ENCODE data around the gene ZNF750. TPM values are rescaled to one million over a fixed set of nuclear protein-coding genes. Genes with fewer than 3 reads are reported as not detected.
"Not testable (repeated sequence)": the region's sequence is repeated elsewhere in the genome, so short reads cannot be mapped to it uniquely, and the experiment has no call there.

Gene ZNF750
- total RNA-seq, 2 donors from 2014 or later, result not detected

DNA sequence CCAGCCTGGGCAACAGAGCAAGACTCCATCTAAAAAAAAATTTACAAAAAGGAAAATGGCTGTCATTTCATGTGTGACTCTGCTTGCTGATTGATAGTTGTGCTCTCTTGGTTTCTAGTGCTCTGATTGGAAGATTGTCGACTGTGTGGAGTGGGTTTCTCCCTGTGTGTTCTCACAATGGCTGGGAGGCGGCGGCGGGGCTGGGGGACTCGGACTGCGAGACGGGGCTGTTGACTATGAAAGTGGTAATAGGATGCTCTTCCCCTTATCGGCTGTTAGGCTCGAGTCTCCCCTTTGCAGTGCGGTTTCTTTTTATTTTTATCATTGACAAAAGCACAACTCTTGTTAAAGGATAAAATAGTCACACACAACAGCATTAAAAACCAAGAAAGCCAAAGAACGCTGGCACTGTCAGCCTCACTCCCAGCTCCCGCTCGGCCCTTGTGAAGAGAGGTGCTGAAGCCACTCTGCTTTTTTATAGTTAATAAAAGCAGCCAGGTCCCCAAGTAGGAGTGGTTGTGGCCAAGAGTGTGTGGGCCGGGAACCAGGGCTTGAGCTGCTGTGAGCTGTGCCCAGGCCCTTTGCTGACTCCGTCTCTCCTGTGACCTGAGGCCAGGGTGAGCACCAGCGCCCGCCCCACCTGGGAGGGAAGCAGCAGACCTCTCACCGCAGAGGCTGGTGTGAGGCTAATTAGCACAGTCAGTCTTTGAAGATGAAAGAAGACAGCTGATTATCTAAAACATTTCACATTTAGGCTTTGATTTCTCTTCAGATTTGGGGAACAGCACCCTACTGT lies 51.4 kb downstream of the ZNF750 start:
- WGBS, 2 donors, result 88 to 91% methylated on average over 16 to 18 of the region's 18 CpGs
- ATAC-seq (no peak), DNase-seq (no peak)
- Histone ChIP-seq H3K27ac (no peak overlapping the region), H3K4me1 (no peaks in the 10 kb centered on the region), H3K27me3 (no peaks in the 10 kb centered on the region), H3K9me3 (no peaks in the 10 kb centered on the region), H3K4me3 (no peak overlapping the region), H3K36me3 (replicated peaks in 1 of 2; ENCODE audit: insufficient read depth in 1 of 2, low read depth in 2 of 2) (peaks cover 0 to 1% of the 10 kb centered on the region in 2 donors)
- intact Hi-C loops (cut with DNase I), result loop anchor here (10.0 kb wide), 1 partner anchor 126 kb away; no protein-coding TSS in a partner anchor
- TF ChIP-seq, protein P1, sequence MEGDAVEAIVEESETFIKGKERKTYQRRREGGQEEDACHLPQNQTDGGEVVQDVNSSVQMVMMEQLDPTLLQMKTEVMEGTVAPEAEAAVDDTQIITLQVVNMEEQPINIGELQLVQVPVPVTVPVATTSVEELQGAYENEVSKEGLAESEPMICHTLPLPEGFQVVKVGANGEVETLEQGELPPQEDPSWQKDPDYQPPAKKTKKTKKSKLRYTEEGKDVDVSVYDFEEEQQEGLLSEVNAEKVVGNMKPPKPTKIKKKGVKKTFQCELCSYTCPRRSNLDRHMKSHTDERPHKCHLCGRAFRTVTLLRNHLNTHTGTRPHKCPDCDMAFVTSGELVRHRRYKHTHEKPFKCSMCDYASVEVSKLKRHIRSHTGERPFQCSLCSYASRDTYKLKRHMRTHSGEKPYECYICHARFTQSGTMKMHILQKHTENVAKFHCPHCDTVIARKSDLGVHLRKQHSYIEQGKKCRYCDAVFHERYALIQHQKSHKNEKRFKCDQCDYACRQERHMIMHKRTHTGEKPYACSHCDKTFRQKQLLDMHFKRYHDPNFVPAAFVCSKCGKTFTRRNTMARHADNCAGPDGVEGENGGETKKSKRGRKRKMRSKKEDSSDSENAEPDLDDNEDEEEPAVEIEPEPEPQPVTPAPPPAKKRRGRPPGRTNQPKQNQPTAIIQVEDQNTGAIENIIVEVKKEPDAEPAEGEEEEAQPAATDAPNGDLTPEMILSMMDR (IDR thresholded peaks at IDR 0.05), result no peak
- no peak for TF ChIP-seq POLR2A (IDR thresholded peaks at IDR 0.05)

DNA sequence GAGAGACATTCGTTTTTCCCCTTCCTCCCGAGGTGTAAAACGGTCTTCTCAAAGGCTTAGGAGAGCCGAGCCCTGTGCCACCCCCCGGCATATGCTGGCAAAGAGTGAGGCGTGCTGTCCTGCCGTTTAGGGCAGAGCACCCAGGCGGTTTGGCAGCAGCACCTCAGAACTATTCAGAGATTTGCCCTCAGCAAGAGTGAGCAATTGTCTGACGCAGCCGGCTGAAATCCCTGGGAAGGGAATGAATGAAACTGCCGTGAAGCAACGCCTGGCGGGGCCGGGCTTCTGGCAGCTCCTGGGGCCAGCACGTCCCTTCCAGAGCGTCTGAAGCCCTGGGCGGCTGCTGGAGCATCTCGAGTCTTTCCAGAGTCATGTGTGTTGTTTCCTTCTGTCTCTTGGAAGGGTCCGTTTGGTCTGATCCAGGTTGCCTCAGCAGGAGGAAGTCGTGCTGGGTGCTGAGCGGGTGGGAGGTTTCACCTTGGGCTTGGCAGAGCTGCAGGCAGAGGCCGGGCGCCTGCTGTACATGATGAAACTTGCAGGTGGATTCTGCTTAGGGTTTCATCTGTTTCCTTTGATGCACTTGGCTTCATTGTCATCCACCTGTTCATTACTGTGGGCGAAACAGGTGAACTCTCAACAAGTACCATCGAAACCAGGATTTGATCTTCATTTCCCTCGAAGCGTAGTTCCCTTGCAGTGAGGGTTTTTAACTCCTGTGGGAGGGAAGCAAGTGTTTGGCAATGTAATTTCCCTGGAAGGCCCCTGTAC lies 52.6 kb downstream of the ZNF750 start:
- intact Hi-C loops (cut with DNase I), result loop anchor here (10.0 kb wide), 1 partner anchor 128 kb away; no protein-coding TSS in a partner anchor
- Histone ChIP-seq H3K4me1 (no peaks in the 10 kb centered on the region), H3K4me3 (no peak overlapping the region), H3K36me3 (replicated peaks in 1 of 2; ENCODE audit: insufficient read depth in 1 of 2, low read depth in 2 of 2) (peaks cover 0 to 3% of the 10 kb centered on the region in 2 donors), H3K27ac (no peak overlapping the region), H3K9me3 (no peaks in the 10 kb centered on the region), H3K27me3 (no peaks in the 10 kb centered on the region)
- ATAC-seq, result no peak
- 78 to 88% methylated on average over 21 to 27 of the region's 27 CpGs for WGBS, 2 donors
- peak in 1 of 4 donors; percentile 16 for DNase-seq
- TF ChIP-seq, protein P1 (IDR thresholded peaks at IDR 0.05), result no peak
- TF ChIP-seq POLR2A (IDR thresholded peaks at IDR 0.05), result no peak

DNA sequence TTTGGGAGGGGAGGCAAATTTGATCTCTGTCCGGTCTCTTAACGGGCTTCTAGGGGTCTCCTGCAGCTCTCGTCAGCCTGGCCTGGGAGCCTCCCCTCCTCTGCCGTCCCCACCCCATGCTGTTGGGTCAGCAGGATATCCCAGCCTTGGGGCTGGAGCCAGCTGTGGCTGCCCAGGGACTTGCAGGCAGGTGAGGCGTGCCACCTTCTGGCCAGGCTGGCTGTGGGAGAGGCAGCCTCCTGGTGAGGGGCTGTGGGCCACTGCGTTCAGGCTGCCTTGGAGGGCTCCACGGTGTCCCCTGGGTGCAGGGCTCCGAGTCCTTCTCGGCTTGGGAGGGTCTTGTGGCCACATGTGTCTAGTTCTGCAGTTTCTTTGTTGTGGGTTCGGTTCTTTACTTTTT lies 53.4 kb downstream of the ZNF750 start:
- intact Hi-C loops (cut with DNase I), result loop anchor here (10.0 kb wide), 1 partner anchor 128 kb away; no protein-coding TSS in a partner anchor
- Histone ChIP-seq H3K4me1 (no peaks in the 10 kb centered on the region), H3K27me3 (no peaks in the 10 kb centered on the region), H3K27ac (no peak overlapping the region), H3K4me3 (no peak overlapping the region), H3K36me3 (replicated peaks in 1 of 2; ENCODE audit: insufficient read depth in 1 of 2, low read depth in 2 of 2) (peaks cover 0 to 3% of the 10 kb centered on the region in 2 donors), H3K9me3 (no peaks in the 10 kb centered on the region)
- 93 to 95% methylated on average over 6 to 10 of the region's 10 CpGs for WGBS, 2 donors
- DNase-seq, result no peak
- TF ChIP-seq POLR2A (IDR thresholded peaks at IDR 0.05), result no peak
- TF ChIP-seq, protein P1 (IDR thresholded peaks at IDR 0.05), result no peak
- ATAC-seq, result no peak

DNA sequence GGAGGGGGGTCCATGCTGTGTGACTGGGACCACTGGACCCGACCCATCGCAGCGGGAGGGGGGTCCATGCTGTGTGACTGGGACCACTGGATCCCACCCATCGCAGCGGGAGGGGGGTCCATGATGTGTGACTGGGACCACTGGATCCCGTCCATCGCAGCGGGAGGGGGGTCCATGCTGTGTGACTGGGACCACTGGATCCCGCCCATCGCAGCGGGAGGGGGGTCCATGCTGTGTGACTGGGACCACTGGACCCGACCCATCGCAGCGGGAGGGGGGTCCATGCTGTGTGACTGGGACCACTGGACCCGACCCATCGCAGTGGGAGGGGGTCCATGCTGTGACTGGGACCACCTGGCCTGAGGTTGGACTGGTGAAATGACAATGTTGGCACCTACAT lies 54.2 kb downstream of the ZNF750 start:
- not testable (repeated sequence) for H3K27ac ChIP-seq; H3K27me3 ChIP-seq; H3K9me3 ChIP-seq; ATAC-seq; H3K4me3 ChIP-seq; H3K36me3 ChIP-seq (replicated peaks in 1 of 2; ENCODE audit: insufficient read depth in 1 of 2, low read depth in 2 of 2); DNase-seq; H3K4me1 ChIP-seq
- intact Hi-C loops (cut with DNase I), result loop anchor here (10.0 kb wide), 1 partner anchor 129 kb away; no protein-coding TSS in a partner anchor
- 87% methylated on average over 9 of the region's 16 CpGs; no CpG with 5 or more reads in 1 of the 2 donors for WGBS, 2 donors

DNA sequence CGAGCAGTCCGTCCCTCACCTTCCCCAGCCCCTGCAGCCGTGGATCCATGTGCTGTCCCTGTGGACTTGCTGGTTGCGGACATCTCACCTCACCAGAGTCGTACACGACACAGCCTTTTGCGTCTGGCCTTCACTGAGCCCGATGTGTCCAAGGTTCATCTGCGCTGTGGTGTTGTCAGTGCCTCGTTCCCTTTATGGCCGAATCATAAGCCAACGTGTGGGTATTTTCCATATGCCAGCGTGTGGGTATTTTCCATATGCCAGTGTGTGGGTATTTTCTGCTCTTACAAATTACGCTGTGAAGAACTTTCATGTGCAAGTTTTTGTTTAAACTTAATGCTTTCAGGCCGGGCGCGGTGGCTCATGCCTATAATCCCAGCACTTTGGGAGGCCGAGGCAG lies 56.3 kb downstream of the ZNF750 start:
- Histone ChIP-seq H3K27ac (no peak overlapping the region), H3K36me3 (replicated peaks in 1 of 2; ENCODE audit: insufficient read depth in 1 of 2, low read depth in 2 of 2) (peaks cover 0 to 3% of the 10 kb centered on the region in 2 donors), H3K9me3 (no peaks in the 10 kb centered on the region), H3K27me3 (no peaks in the 10 kb centered on the region), H3K4me3 (no peak overlapping the region), H3K4me1 (no peaks in the 10 kb centered on the region)
- WGBS, 2 donors, result 91 to 92% methylated on average over 18 of the region's 18 CpGs
- DNase-seq (no peak), ATAC-seq (no peak)
- intact Hi-C loops (cut with DNase I), result loop anchor here (10.0 kb wide), 1 partner anchor 131 kb away; no protein-coding TSS in a partner anchor
- TF ChIP-seq, protein P1 (IDR thresholded peaks at IDR 0.05), result no peak
